SKM-1 treated with dmso at 0.1 percent for 144 hours (cell line): Measurements from ENCODE around the gene UBAP1.
"Not testable (repeated sequence)": the region's sequence is repeated elsewhere in the genome, so short reads cannot be mapped to it uniquely, and the experiment has no call there.

Source experiments
- DNase-seq: peaks from one replicate; lab custom pipeline; 2025; ENCODE audit not compliant: unreplicated experiment; lab: John Stamatoyannopoulos, UW

UBAP1 gene

GRCh38 chr9:34178436-34179212 lies at the start of gene UBAP1:
UBAP1 (plus strand) TSS chr9:34179043; CDS start chr9:34220915, 41,872 bp downstream.
- peak; percentile 98 for DNase-seq

GRCh38 chr9:34131571-34131970 lies 47.3 kb upstream of the UBAP1 start:
- no peak for DNase-seq

- no peak for DNase-seq
Observed at GRCh38 chr9:34133436-34133949, 45.4 kb upstream of the UBAP1 start.

GRCh38 chr9:34134521-34134920 lies 44.3 kb upstream of the UBAP1 start:
- no peak for DNase-seq

- DNase-seq = not testable (repeated sequence)
Observed at GRCh38 chr9:34138644-34139043, 40.2 kb upstream of the UBAP1 start.

- peak; percentile 39 for DNase-seq
Observed at GRCh38 chr9:34139477-34140146, 39.2 kb upstream of the UBAP1 start.

GRCh38 chr9:34140853-34141252 lies 38.0 kb upstream of the UBAP1 start:
- DNase-seq = no peak

GRCh38 chr9:34143116-34143515 lies 35.7 kb upstream of the UBAP1 start:
- no peak for DNase-seq

- DNase-seq = no peak
Observed at GRCh38 chr9:34145165-34145564, 33.7 kb upstream of the UBAP1 start.

- DNase-seq = no peak
Observed at GRCh38 chr9:34151398-34151797, 27.4 kb upstream of the UBAP1 start.

GRCh38 chr9:34154057-34154456 lies 24.8 kb upstream of the UBAP1 start:
- no peak for DNase-seq

GRCh38 chr9:34157318-34157717 lies 21.5 kb upstream of the UBAP1 start:
- DNase-seq = no peak

- DNase-seq = no peak
Observed at GRCh38 chr9:34157898-34158297, 20.9 kb upstream of the UBAP1 start.

GRCh38 chr9:34158362-34158869 lies 20.4 kb upstream of the UBAP1 start:
- DNase-seq = no peak

- no peak for DNase-seq
Observed at GRCh38 chr9:34163434-34163833, 15.4 kb upstream of the UBAP1 start.

- DNase-seq = peak; percentile 32
Observed at GRCh38 chr9:34169125-34169524, 9.7 kb upstream of the UBAP1 start.

- no peak for DNase-seq
Observed at GRCh38 chr9:34170237-34170991, 8.4 kb upstream of the UBAP1 start.

GRCh38 chr9:34171753-34172535 lies 6.9 kb upstream of the UBAP1 start:
- peak; percentile 97 for DNase-seq

GRCh38 chr9:34176089-34176488 lies 2.8 kb upstream of the UBAP1 start:
- DNase-seq = no peak

GRCh38 chr9:34177593-34178435 lies 1.0 kb upstream of the UBAP1 start:
- DNase-seq = no peak
